HG02938 (cell line): ENCODE data around the gene IBA57.
"Not testable (repeated sequence)": the region's sequence is repeated elsewhere in the genome, so short reads cannot be mapped to it uniquely, and the experiment has no call there.

Experiments used
- ATAC-seq: cut with Tn5 transposase; IDR thresholded peaks from one replicate; pipeline ENCODE4 v1.9.1; 2021; ENCODE audit warnings: mild to moderate bottlenecking, moderate library complexity; ENCODE audit not compliant: unreplicated experiment

The IBA57 gene

DNA sequence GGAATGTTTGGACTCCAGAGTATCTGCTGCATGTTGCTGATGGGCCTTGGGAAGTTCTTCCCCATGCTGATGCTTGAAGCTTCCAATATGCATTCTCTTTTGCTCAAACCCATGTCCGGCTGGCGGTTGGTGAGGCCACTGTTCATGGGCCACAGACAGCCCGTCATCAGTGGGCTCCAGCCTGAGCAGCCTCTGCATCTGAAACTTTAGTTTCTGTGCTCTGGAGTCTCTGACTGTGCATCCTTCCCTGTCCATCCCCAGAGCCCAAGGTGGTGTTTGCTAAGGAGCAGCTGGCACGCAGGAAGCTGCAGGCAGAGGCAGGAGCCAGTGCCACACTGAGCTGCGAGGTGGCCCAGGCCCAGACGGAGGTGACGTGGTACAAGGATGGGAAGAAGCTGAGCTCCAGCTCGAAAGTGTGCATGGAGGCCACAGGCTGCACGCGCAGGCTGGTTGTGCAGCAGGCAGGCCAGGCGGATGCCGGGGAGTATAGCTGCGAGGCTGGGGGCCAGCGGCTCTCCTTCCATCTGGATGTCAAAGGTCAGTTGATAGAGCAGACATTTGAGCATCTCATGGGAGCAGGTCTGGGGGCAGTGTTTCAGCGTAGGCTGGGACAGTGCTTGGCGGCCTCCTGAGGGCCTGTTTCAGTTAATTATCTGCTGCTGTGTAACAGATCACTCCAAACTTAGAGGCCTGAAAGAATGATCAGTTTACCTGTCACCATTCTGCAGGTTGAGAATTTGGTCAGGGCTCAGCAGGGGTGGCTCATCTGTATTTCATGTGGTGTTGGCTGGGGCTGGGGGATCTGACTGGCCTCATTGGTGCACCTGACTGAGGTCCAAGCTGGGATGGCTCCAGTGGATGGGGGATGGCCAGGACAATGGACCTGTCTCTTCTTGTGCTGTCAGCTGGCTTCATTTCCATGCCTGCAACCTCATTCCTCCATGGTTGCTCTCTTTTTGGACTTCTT is 58.9 kb downstream of the IBA57 start:
- ATAC-seq, result no peak

DNA sequence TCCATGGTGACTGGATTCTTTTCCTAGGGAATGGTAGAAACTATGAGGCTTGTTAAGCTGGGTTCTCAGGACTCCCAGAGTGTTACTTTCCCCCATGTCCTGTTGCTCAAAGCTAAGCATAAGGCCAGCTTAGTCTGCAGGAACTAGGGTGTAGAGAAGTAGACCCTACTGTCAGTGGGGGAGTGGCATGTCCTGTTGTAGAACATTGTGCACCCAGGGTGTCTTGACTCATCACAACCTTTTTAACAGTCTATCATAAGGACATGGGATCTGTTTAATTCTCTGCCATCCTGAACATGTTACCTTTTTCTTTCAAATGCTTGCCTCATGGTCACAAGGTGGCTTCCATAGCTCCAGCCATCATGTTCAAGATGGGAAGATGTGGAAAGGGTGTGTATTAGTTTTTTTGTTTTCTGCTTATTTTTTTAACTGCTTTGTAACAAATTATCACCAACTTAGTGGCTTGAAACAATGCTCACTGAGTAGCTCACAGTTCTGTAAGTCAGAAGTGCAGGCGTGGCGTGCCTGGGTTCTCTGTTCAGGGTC is 59.6 kb downstream of the IBA57 start:
- ATAC-seq, result no peak

DNA sequence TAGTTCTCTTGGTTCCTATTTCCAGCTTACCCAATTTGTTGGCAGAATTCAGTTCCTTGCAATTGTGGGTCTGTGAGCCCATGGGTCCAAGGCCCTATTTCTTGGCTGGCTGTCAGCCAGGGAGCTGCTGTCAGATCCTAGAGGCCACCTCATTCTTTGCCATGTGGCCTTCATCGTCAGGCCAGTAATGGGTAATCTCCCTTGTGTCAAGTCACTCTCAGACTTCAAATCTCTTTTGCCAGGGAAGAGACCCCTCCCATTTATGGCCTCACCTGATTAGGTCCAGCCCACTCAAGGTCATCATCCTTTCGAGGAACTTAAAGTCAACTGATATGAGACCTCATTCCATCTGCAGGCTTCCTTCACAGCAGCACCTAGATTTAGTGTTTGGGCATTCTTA is 60.1 kb downstream of the IBA57 start:
- no peak for ATAC-seq

DNA sequence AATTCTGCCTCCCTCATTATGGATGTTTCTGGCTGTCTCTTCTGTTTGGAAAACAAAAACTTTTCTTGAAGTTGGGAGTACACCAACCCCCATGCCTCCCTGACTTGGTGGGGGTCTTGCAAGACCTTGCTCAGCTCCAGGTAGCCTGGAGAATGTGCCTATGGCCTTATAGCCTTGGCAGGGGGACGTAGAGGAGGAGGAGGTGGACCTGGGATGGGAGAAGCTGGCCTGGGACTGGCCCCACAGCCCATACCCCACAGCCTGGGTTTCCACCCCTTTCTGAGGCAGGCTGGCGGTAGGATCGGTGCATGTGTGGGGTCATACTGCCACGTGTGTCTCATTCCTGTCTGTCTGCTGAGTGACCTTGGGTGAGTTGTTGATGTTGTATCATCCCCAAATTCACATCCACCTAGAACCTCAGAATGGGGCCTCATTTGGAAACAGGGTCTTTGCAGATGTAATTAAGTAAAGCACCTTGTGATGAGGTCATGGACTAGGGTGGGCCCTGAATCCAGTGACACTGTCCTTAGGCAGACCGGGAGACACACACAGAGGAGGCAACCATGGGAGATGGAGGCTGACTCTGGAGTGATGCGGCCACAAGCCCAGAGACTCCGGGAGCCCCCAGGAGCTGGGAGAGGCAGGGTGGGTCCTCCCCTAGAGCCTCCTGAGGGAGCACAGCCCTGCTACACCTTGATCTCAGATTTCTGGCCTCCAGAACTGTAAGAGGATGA is 60.7 kb downstream of the IBA57 start:
- ATAC-seq, result no peak

DNA sequence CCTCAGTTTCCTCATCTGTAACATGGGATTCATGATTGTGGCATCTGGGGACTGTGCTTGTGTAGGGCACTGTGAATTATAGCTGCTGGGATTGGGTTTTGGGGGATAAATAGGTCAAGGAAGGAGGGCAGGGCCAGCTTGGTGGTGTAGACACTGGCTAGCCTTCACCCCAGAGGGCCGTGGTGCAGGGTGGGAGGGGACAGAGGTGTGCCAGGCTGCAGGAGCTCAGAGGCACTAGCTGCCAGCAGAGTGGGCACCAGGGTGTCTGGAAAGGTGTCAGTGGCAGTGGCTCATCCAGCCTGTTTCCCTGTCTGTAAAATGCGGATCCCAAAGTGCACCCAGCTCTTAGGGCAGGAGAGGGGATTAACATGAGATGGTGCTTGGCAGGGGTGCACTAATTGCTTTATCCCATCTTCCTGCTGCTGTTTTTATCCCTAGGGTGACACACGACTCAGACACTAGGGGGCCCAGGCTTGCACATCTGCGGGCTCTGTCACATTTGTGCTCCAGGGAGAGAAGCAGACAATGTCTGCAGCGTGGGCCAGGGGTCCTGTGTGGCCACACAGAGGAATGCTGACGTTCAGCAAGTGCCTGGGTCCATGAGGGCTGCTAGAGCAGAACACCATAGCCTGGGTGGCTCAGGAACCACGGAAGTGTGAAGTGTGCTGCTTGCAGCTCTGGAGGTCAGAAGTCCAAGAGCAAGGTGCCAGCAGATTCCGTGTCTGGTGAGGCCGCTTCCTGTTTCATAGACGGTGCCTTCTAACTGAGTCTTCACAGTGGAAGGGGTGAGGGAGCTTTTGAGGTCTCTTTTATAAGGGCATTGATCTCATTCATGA is 61.6 kb downstream of the IBA57 start:
- no peak for ATAC-seq

DNA sequence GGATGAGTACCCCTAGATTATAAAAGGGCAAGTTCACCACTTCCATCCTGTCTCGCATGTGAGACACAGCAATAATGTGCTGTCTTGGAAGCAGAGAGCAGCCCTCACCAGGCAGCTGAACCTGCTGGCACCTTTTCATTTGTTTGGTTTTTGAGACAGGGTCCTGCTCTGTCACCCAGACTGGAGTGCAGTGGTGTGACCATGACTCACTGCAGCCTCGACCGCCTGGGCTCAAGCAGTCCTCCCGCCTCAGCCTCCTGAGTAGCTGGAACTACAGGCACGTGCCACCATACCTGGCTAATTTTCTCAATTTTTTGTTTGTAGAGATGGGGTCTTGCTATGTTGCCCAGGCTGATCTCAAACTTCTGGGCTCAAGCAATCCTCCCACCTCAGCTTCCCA is 62.5 kb downstream of the IBA57 start:
- not testable (repeated sequence) for ATAC-seq

DNA sequence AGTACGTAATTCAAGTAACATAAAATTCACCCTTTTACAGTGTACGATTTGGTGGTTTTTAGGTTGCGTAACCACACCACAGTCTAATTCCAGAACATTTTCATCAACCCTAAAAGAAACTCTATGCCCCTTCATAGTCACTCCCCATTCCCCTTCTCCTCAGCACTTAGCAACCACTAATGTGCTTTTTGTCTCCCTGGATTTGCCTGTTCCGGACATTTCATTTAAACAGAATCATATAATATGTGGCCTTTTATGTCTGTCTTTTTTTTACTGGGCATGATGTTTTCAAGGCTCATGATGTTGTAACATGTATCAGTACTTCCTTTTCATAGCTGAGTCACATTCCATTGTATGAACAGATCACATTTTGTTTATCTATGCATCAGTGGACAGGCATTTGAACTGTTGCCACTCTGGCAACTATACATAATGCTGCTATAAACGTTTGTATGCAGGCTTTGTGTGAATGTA is 63.0 kb downstream of the IBA57 start:
- ATAC-seq, result no peak

DNA sequence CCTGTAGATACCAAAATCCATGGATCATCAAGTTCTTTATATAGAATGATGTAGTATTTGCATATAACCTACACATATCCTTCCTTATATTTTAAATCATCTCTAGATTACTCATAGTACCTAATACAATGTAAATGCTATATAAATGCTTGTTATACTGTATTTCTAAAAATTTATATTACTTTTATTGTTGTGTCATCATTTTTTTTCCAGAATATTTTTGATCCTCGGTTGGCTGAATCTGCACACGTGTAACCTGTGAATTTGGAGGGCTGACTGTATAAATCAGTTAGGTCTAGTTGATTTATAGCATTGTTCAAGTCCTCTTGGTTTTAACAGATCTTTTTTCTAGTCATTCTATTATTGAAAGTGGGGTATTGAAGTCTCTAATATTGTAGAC is 65.6 kb downstream of the IBA57 start:
- no peak for ATAC-seq
